Stimulated activated CD4-positive, alpha-beta T cell treated with anti-CD3 and anti-CD28 coated beads, Interleukin-12 subunit alpha, Interleukin-12 subunit beta, amount 100 ng/mL, for 48 hours (primary cell): ENCODE data around the gene SRPX2.

ENCODE experiments used
- DNase-seq, 3 donors: peaks; one replicate each; pipeline ENCODE4 v3.0.0-alpha.2; 2020; ENCODE audit warnings: low read depth in 2 of 3, low spot score in 1 of 3

The SRPX2 gene

GRCh38 chrX:100649550-100650356, 5.8 kb downstream of the SRPX2 start:
- no peak for DNase-seq

GRCh38 chrX:100650841-100651240, 6.8 kb downstream of the SRPX2 start:
- DNase-seq, result no peak

GRCh38 chrX:100652266-100652665, 8.3 kb downstream of the SRPX2 start:
- DNase-seq, result no peak

DNA sequence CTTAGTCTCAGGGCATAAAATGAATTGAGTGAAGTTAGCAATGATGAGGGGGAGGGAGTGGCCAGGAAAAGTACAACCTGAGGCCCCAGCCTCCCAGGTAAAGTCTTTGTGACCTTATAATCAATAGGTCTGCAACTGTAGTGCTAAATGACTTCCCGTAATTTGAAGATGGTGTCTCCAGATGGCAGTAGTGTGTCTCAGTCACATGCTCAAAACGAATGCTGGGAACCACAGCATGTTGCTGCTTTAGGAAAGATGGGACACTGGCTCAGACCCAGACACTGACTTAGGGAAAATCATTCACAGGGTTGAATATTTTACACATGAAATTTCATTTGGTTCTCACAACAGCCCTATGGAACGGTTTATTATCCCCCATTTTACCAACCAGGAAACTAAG, 10.3 kb downstream of the SRPX2 start:
- DNase-seq, result no peak

DNA sequence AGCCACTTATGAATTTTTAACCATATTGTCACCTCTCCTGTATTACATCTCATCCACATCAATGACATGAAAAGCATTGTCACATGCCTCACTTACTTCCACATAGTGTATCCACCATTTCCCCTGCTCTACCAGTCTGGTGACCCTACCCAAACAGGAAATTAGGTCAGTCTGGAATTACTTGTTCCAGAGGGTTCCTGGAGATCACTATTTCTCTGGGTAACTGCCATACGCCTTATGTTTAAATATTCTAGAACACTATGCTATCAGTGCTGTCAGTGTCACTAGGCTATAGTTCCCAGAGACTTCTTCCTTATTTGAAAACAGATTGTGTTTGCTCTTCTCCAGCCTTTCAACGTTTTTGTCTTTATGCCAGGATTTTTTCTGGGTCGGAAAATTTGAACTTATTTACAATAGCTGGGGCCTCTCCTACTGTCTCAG, 15.0 kb downstream of the SRPX2 start:
- DNase-seq, result no peak

DNA sequence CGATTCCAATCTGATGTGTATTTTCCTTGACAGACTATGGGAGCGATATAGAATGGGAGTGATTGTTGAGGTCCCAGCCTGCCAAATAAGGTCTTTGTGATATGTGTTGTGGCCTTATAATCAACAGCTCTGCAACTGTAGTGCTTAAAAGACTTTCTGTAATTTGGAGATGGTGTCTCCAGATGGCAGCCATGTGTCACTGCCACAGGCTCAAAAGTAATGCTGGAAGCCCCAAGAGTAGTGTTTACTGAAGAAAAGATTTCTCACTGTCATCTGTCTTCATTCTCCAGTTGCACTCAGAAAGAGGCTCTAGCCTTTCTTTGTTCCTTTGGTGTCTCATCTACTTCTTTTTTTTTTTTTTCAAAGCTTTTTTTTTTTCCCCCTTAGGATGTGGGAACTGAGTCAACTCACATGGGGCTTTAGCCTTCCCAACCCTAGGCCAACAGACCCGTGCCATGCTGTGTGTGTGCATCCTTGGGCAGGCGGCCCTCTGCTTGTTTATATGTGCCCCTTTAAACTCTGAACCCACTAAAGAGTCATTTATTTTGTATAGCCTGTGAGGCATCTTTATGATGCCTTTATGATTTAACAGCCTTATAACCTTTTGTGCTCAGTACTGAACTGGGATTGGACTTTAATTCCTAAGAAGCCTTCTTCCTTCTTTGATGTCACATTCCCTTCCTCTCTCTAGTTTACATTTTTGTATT, 15.6 kb downstream of the SRPX2 start:
- no peak for DNase-seq

- DNase-seq, result no peak
These were observed 18.2 kb downstream of the SRPX2 start for GRCh38 chrX:100662170-100662569.

DNA sequence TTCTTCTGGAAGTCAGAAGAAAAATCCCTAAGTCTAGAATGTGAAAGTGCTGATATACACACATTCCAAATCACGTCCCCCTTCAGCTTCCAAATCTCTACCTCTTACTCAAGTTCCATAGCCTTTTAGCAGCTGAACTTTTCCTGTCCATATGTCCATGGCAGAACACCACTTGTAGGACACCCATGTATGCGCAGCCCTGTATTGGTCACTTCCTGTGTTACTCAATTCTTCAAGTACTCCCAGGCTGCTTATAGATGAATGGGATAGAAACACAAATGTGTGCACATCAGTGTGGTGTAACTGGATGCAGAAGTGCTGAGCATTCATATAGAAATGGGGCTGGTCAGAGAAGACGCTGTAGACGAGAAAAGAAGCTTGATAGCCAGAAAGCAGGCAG, 18.8 kb downstream of the SRPX2 start:
- no peak for DNase-seq

GRCh38 chrX:100663642-100664041, 19.6 kb downstream of the SRPX2 start:
- DNase-seq, result no peak

- no peak for DNase-seq
These were observed 29.0 kb downstream of the SRPX2 start for GRCh38 chrX:100672966-100673365.

- no peak for DNase-seq
These were observed 29.5 kb downstream of the SRPX2 start for GRCh38 chrX:100673397-100673953.

- no peak for DNase-seq
These were observed 30.7 kb downstream of the SRPX2 start for GRCh38 chrX:100674705-100675104.

GRCh38 chrX:100677611-100678181, 33.7 kb downstream of the SRPX2 start:
- DNase-seq, result no peak

- DNase-seq, result no peak
These were observed 36.8 kb downstream of the SRPX2 start for GRCh38 chrX:100680756-100681155.

GRCh38 chrX:100681599-100681998, 37.6 kb downstream of the SRPX2 start:
- DNase-seq, result no peak

GRCh38 chrX:100682939-100683338, 38.9 kb downstream of the SRPX2 start:
- DNase-seq, result no peak

DNA sequence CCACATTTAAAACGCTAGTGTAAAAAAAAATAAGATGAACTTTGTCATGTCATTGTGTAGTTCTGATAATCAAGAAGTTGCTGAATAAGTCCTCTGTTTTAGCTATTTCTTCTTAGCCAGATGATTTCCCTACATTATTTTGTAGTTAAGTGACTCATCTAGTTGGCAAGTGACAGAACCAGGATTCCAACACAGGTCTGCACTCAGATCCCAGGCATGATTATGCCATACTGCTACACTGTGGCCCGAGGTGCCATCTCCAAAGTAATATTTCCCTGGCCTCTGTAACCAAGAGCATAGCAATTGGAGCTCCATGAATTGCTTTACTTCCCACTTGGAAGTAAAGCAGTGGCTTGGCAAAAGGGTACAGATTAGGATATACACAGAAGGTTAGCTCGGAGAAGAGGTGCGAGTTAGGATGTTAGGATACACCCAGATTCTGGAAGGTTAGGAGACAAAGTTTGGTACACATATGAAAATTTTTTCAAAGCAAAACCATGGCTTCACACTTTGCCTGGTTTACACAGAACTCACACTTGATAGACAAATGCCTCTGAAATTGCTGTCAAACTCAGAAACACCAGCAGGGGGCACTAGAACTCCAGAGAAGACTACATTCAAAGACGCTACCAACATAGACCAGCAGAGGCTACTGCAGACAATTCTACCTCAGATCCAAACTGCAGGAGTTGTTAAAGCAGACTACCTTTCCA, 41.4 kb downstream of the SRPX2 start:
- DNase-seq, result peak; percentile 28 to 85 (median 41)

DNA sequence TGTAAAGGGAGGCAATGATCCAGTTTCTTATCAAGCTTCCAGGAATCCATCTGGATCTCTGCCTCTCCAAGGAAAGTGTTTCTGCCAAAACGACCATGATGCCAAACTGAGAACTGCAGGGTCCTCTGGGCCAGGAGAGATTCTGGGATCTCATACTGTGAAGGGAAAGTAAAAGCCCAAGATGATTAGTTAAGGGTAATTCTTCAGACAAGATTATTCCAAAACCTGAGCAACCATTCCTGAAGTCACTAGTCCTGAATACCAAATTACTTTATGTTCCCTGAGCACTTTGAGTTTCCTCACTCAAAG, 42.0 kb downstream of the SRPX2 start:
- DNase-seq, result no peak

DNA sequence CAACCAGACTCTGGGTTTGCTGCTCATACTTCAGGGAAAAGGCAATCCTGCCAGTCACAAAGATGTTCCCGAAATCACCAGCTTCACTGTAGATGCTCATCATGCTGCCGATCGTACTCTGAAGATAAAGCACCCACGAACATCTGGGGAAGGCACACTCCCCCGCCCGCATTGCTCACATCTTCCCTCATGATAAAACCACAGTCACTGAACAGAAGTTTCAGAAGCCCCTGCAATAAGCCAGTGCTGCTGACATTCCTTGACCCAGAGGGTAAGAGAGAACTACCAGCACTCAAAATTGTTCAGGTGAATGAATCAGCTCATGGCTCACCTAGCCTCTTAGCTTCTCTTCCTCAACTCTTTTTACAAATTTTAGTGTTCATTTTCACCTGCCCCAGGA, 43.1 kb downstream of the SRPX2 start:
- DNase-seq, result no peak

- no peak for DNase-seq
These were observed 43.5 kb downstream of the SRPX2 start for GRCh38 chrX:100687546-100687945.

DNA sequence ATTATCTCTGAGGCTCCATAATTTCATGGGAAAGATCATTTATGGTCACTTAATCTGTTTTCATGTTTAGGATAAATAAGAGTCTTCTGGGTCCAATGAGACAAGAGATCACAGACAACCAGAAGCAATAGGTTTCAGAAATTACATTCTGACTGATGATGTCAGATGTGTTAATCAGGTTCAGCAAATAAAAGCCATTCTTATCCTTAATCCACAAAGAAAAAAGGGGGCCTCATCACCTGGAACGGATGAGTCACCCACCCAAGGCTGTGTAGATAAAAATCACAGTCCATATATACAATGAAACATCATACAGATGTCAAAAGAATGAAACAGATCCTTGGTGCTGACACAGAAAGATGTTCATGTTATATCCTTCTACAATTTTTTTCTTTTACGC, 51.3 kb downstream of the SRPX2 start:
- DNase-seq, result no peak
